Stimulated activated naive CD8-positive, alpha-beta T cell treated with anti-CD3 and anti-CD28 coated beads, Interleukin-15, Interleukin-2, amounts not matched to agents 100 ng/mL and 50 ng/mL, for 24 hours (primary cell): ENCODE results near the gene AIPL1.

ENCODE experiments used
- H3K27ac Mint-ChIP-seq: one replicate; pipeline ENCODE4 v1.8.0; 2021; ENCODE audit warnings: mild to moderate bottlenecking, mixed read lengths
- H3K27me3 Mint-ChIP-seq: one replicate; pipeline ENCODE4 v1.8.0; 2021; ENCODE audit warnings: mixed read lengths
- H3K36me3 Mint-ChIP-seq: one replicate; pipeline ENCODE4 v1.8.0; 2021; ENCODE audit warnings: low read depth, mixed read lengths
- H3K4me1 Mint-ChIP-seq: one replicate; pipeline ENCODE4 v1.8.0; 2021; ENCODE audit warnings: low read depth, mixed read lengths
- H3K4me3 Mint-ChIP-seq: one replicate; pipeline ENCODE4 v1.8.0; 2021; ENCODE audit warnings: mild to moderate bottlenecking, mixed read lengths
- H3K9me3 Mint-ChIP-seq: one replicate; pipeline ENCODE4 v1.8.0; 2021; ENCODE audit warnings: mixed read lengths

The AIPL1 gene

GRCh38 chr17:6458460-6458950 is 23.6 kb upstream of the AIPL1 start:
- Mint-ChIP-seq H3K9me3 (no peaks in the 10 kb centered on the region), H3K27ac (no peak overlapping the region), H3K4me3 (no peak overlapping the region), H3K36me3 (no peaks in the 10 kb centered on the region), H3K4me1 (peaks cover 12% of the 10 kb centered on the region), H3K27me3 (peaks cover 3% of the 10 kb centered on the region)

DNA sequence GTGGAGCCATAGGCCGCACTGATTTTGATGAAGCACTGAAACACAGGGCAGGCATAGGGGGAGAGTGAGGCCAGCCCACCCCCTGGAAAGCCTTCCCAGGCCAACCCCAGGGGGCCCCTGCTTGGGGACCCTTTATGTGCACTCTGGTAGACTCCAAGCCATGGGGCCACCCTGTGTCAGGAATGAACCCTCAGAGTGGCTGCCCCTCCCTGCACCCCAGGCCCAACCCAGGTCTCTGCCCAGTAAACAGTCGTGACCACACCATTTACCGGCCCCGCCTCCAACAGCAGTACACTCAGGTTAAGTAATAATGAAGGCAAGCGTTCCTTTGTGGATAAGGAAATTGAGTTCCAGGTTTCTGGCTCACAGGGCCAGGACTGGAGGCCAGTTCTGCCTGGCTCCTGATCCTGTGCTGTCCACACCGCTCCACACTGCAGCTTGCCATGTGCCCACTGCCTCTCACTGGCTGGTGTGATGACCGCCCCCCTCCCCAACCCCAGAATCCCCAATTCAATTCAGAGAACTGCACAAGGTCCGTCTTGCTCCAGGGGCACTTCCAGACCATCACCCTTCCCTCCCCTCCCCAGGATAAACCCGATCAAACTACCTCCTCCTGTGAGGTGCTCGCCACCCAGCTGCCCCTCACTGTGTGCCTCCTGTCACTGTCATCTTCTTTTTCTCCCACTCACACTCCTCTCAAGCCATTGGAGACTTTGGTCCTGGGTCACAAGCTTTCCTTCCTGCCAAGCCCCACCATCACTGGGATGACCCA is 23.0 kb upstream of the AIPL1 start:
- H3K9me3 Mint-ChIP-seq, result no peaks in the 10 kb centered on the region
- no peaks in the 10 kb centered on the region for H3K36me3 Mint-ChIP-seq
- H3K4me3 Mint-ChIP-seq, result no peak overlapping the region
- peaks cover 7% of the 10 kb centered on the region for H3K27me3 Mint-ChIP-seq
- H3K4me1 Mint-ChIP-seq, result peaks cover 12% of the 10 kb centered on the region
- H3K27ac Mint-ChIP-seq, result no peak overlapping the region

DNA sequence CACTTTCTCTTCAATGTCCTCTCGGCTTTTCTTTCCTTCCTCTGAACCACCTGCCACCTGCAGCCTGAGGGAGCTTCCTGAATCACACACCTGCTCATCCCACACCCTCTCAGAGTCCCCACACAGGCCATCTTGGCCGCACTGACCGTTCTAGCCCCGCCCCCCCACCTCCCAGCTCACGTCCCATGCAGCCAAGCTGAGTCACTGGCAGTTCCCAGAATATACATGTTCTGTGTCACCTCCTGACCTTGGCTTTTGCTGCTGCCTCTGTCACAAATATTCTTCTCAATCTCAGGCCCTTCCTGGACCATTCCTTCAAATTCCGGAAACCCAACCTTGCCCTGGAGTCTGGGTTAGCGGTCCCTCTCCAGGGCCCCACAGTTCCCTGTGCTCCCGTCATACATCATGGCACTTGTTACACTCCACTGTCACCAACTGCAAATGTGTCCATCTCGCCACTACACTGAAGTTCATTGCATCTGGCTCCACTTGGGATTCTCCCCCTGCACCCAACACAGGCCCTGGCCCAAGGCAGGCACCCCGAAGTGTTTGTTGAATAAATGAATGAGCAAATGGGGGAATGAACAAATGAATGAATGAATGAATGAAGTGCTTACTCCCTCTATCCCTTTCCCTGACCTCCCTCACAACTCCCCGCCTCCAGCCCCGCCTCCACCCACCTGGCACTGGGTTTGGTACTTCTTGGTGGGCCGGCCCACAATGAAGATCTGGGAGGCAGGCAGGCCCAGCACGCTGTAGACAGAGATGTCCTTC is 22.2 kb upstream of the AIPL1 start:
- H3K27me3 Mint-ChIP-seq, result peaks cover 7% of the 10 kb centered on the region
- no peak overlapping the region for H3K4me3 Mint-ChIP-seq
- H3K4me1 Mint-ChIP-seq, result peaks cover 9% of the 10 kb centered on the region
- H3K36me3 Mint-ChIP-seq, result no peaks in the 10 kb centered on the region
- H3K27ac Mint-ChIP-seq, result no peak overlapping the region
- no peaks in the 10 kb centered on the region for H3K9me3 Mint-ChIP-seq

- no peak overlapping the region for H3K4me3 Mint-ChIP-seq
- no peak overlapping the region for H3K27ac Mint-ChIP-seq
- no peaks in the 10 kb centered on the region for H3K9me3 Mint-ChIP-seq
- H3K36me3 Mint-ChIP-seq, result no peaks in the 10 kb centered on the region
- H3K27me3 Mint-ChIP-seq, result peaks cover 7% of the 10 kb centered on the region
- H3K4me1 Mint-ChIP-seq, result peaks cover 1% of the 10 kb centered on the region
Measured at GRCh38 chr17:6456321-6456720, 21.4 kb upstream of the AIPL1 start.

- Mint-ChIP-seq H3K4me3 (no peak overlapping the region), H3K36me3 (no peaks in the 10 kb centered on the region), H3K27ac (no peak overlapping the region), H3K9me3 (no peaks in the 10 kb centered on the region), H3K27me3 (peaks cover 7% of the 10 kb centered on the region), H3K4me1 (peaks cover 4% of the 10 kb centered on the region)
Measured at GRCh38 chr17:6455321-6455705, 20.4 kb upstream of the AIPL1 start.

DNA sequence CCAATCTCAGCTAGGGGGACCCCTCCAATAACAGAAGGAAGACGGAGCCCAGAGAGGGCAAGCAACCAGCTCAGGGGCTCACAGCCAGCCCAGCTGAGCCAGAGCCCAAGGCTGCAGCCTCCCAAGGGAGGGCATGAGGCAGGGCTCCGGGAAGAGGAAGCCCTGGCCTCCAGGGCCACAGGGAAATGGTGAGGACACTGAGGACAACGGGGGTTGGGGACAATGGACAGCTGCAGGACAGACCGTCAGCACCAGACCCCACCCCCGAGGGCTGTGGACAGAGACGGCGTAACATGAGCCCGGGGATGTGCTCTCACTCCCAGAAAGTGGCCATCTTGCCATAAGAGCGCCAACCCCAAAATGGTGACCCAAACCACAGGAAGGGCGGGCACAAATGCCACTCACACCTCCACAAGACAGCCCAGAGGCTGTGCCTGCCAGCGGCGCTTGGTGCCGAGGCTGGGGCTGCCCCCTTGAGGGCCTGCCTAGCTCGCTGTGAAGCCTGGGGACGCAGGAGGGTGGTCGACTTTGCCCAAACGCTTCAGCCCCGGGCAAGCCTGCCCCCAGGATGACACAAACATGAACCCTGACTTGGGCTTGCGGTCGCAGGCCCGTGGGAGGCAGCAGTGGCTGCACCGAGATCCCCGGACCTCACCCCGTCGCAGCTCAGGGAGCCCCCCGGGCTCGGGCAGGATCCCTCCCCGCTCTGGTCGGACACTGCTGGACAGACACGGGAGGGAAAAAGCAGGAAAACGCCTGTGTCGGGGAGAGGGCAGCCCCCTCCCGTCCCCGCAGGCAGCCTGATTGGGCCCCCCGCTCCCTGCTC is 19.8 kb upstream of the AIPL1 start:
- no peak overlapping the region for H3K4me3 Mint-ChIP-seq
- no peak overlapping the region for H3K27ac Mint-ChIP-seq
- peaks cover 4% of the 10 kb centered on the region for H3K4me1 Mint-ChIP-seq
- H3K27me3 Mint-ChIP-seq, result peaks cover 7% of the 10 kb centered on the region
- H3K9me3 Mint-ChIP-seq, result no peaks in the 10 kb centered on the region
- H3K36me3 Mint-ChIP-seq, result no peaks in the 10 kb centered on the region

GRCh38 chr17:6453279-6454024 is 18.5 kb upstream of the AIPL1 start:
- no peaks in the 10 kb centered on the region for H3K36me3 Mint-ChIP-seq
- no peaks in the 10 kb centered on the region for H3K9me3 Mint-ChIP-seq
- peaks cover 7% of the 10 kb centered on the region for H3K27me3 Mint-ChIP-seq
- no peak overlapping the region for H3K27ac Mint-ChIP-seq
- no peak overlapping the region for H3K4me3 Mint-ChIP-seq
- peaks cover 4% of the 10 kb centered on the region for H3K4me1 Mint-ChIP-seq

DNA sequence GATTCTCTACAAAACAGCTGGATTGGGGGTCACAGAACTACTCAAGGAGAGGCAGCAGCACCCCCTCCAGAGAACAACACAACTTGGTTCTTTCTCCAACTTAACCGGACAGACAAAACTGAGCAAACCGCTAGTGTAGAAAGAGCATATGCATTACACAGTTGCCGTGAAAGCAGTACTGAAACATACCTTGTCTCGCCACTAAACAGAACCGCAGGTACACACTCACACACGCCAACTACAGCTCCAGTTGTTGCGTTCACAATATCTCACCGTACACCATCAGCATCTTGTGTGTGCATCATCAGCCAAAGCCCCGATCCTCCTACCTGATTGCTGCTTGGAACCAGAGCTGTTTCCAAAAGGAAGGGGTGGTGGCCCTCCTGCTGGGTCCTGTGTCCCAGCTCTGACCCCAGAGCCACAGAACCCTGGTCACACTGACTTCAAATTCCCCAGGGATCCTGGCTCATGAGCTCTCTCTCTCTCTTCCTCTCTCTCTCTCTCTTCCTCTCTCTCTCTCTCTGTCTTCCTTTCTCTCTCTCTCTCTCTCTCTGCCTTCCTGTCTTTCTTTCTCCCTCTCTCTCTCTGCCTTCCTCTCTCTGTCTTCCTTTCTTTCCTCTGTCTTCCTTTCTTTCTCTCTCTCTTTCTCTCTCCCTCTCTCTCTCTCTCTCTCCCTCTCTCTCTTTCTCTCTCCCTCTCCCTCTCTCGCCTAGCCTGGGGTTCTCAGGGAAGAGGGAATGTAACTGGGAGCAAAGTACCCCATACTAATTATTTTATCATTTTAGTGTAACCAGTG is 17.7 kb upstream of the AIPL1 start:
- H3K27me3 Mint-ChIP-seq, result peaks cover 7% of the 10 kb centered on the region
- H3K36me3 Mint-ChIP-seq, result no peaks in the 10 kb centered on the region
- H3K4me3 Mint-ChIP-seq, result no peak overlapping the region
- H3K9me3 Mint-ChIP-seq, result no peaks in the 10 kb centered on the region
- no peak overlapping the region for H3K27ac Mint-ChIP-seq
- peaks cover 4% of the 10 kb centered on the region for H3K4me1 Mint-ChIP-seq

DNA sequence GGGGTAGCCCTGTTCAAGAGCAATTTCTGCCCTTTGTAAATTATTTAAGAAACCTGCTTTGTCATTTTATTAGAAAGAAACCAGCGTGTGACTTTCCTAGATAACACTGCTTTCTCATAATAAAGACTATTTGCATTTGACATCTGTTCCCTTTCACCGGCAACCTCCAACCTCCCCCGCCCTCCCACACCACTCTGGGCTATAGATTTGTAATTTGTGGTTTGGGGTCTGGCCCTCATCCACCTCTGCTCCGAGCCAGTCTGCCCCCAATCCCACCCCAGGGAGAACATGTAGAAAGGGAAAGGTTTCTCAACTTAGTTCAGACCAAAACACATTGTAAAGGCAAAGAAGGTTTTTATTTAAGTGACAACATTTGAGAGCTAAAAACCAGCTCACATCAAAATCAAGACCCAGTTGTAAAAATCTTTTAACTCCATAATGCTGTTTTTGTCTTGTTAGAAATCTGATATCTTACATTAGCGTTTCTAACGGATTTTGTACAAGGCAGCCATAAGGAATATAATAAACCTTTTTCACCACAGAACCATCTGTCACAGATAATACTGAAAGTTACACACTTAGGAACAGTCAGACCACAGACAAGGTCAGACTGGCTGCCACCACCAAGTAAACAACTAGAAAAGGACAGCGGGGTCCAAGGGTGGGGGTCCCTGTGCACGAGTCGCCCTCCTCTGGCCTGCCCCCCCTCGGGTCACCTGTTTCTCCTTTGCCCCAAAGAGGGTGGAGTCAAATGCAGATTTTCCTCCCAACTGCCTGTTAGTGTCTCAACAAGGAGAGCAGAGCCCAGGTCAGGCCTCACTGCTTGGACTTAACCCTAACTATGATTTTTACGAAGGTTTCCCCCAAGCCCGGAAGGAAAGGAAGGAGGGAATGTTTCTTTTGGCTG is 16.3 kb upstream of the AIPL1 start:
- H3K27me3 Mint-ChIP-seq, result peaks cover 7% of the 10 kb centered on the region
- no peaks in the 10 kb centered on the region for H3K9me3 Mint-ChIP-seq
- H3K36me3 Mint-ChIP-seq, result no peaks in the 10 kb centered on the region
- peaks cover 4% of the 10 kb centered on the region for H3K4me1 Mint-ChIP-seq
- H3K27ac Mint-ChIP-seq, result no peak overlapping the region
- no peak overlapping the region for H3K4me3 Mint-ChIP-seq

DNA sequence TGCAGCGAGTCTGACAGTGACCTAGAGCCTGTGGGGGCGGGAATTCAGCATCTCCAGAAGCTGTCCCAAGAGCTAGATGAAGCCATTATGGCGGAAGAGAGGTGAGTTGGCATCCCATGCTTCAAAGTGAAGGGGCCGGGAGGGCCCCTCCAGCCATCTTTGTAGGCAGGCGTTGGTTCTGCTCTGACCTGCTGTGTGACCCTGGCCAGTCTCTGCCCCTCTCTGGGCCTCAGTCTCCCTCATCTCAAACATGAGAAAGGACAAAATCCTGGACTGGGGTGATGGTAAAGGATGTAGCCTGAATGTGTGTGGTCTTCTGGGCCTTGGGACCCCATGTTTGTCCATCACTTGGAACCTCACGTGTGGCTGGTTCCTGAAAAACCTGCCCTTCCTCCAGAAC is 14.4 kb upstream of the AIPL1 start:
- Mint-ChIP-seq H3K9me3 (no peaks in the 10 kb centered on the region), H3K4me3 (no peak overlapping the region), H3K27ac (no peak overlapping the region)

DNA sequence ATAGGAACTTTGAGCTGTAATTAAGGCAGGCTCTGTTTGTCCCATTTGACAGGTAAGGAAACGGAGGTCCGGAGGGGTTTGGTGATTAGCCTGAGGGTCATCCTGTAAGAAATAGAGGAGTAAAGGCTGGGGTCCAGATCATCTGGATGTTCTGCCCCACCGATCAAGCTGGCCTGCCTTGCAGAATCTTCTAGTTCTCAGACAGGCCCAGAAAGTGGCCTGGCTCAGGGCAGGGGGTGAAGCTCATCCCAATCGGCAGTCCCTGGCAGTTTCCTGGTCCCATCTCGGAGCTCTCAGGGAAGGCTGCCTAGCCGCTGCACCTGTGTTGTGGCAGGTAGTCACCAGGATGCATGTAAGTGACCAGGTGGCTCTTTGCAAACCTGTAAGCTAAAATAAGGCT is 13.6 kb upstream of the AIPL1 start:
- no peaks in the 10 kb centered on the region for H3K9me3 Mint-ChIP-seq
- H3K4me3 Mint-ChIP-seq, result no peak overlapping the region
- peaks cover 8% of the 10 kb centered on the region for H3K27me3 Mint-ChIP-seq
- peaks cover 14% of the 10 kb centered on the region for H3K4me1 Mint-ChIP-seq
- no peaks in the 10 kb centered on the region for H3K36me3 Mint-ChIP-seq
- H3K27ac Mint-ChIP-seq, result no peak overlapping the region

More for the DNA sequence above, 14.4 kb upstream of the AIPL1 start:
- peaks cover 10% of the 10 kb centered on the region for H3K27me3 Mint-ChIP-seq
- peaks cover 8% of the 10 kb centered on the region for H3K4me1 Mint-ChIP-seq
- no peaks in the 10 kb centered on the region for H3K36me3 Mint-ChIP-seq

DNA sequence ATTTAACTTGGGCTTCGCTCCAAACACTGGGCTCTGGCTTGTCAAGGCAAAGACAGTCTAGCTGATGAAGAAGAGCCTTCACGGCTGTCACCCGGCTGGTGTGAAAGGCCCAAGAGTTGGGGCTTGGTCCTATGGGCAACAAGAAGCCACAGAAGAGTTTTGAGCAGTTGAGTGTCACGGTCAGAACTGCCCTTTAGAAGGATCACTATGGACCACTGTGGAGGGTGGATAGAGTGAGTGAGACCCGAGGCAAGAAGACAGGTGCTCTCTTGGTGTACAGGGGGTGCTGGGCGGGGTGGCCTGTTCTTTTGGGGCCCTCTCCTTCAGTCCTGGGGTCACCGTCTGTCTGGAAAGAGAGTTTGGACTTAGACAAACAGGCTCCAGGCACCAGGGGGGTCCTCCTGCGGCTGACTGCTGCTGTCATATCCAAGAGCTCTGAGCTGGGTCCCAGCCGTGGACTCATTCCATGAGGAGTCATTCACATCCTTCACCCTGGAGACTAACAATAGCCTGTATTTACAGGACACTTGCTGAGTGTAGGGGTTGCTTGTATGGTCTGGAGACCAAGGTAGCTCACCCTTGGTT is 11.7 kb upstream of the AIPL1 start:
- Mint-ChIP-seq H3K27me3 (peaks cover 9% of the 10 kb centered on the region), H3K4me3 (no peak overlapping the region), H3K27ac (no peak overlapping the region), H3K9me3 (no peaks in the 10 kb centered on the region), H3K36me3 (no peaks in the 10 kb centered on the region), H3K4me1 (peaks cover 18% of the 10 kb centered on the region)
